SK-N-SH (cell line): Measurements from ENCODE around the gene VAMP3. TPM values are rescaled to one million over a fixed set of nuclear protein-coding genes. Genes with fewer than 3 reads are reported as not detected.

Source experiments
- CTCF ChIA-PET: fragments of 300-600, 350-600 bp; formaldehyde crosslinking; extraction: SDS; loops from one replicate; lab custom pipeline; 2021; lab: Yijun Ruan, JAX
- POLR2A ChIA-PET: fragments of 350-600 bp; sonication (Branson Sonifier 250); formaldehyde crosslinking; extraction: SDS; loops from one replicate; lab custom pipeline; 2020; ENCODE audit warnings: antibody characterized with exemption, inconsistent platforms; lab: Yijun Ruan, JAX
- DNase-seq: peaks from one replicate; pipeline ENCODE4 v3.0.0; 2012
- H2AFZ ChIP-seq: fragments of 200-600 bp; sonication (generic); 2 replicates; pipeline ENCODE4 v1.8.1; 2016; ENCODE audit warnings: antibody characterized with exemption, mild to moderate bottlenecking, low read depth
- H3F3A ChIP-seq: fragments of 200-600 bp; sonication (generic); replicated peaks from 2 replicates; pipeline ENCODE3; 2016; ENCODE audit warnings: antibody characterized with exemption, mild to moderate bottlenecking; ENCODE audit not compliant: insufficient read depth
- H3K27ac ChIP-seq, 2 experiments: fragments of 200-500 bp in 1 of 2; fragments of 200-600 bp in 1 of 2; sonication (Bioruptor generic) in 1 of 2; sonication (generic), shearing (Covaris generic) in 1 of 2; 2 replicates each; pipeline versions ENCODE4 v1.5.1 to v1.6.1; 2014 to 2016; ENCODE audit warnings: low read depth in 2 of 2, inconsistent platforms in 1 of 2, low read length in 1 of 2, mild to moderate bottlenecking in 1 of 2, mixed read lengths in 1 of 2
- H3K27me3 ChIP-seq: fragments of 200-600 bp; sonication (generic), shearing (Covaris generic); 2 replicates; pipeline ENCODE4 v1.6.1; 2016; ENCODE audit warnings: mixed run types; ENCODE audit not compliant: insufficient read depth
- H3K36me3 ChIP-seq, 2 experiments: fragments of 200-500 bp in 1 of 2; fragments of 200-600 bp in 1 of 2; sonication (Bioruptor generic) in 1 of 2; sonication (generic) in 1 of 2; replicated peaks in 1 of 2; 2 replicates each; pipeline versions ENCODE3 to v1.5.1; 2014 to 2016; ENCODE audit warnings: low read length in 1 of 2, mild to moderate bottlenecking in 1 of 2; ENCODE audit not compliant: insufficient read depth in 2 of 2, control insufficient read depth in 1 of 2
- H3K4me1 ChIP-seq, 2 experiments: fragments of 200-500 bp in 1 of 2; fragments of 200-600 bp in 1 of 2; sonication (Bioruptor generic) in 1 of 2; sonication (generic), shearing (Covaris generic) in 1 of 2; 2 replicates each; pipeline versions ENCODE4 v1.5.1 to v1.6.1; 2014 to 2016; ENCODE audit warnings: low read depth in 1 of 2, low read length in 1 of 2, mixed run types in 1 of 2; ENCODE audit not compliant: insufficient read depth in 2 of 2, control insufficient read depth in 1 of 2
- H3K4me2 ChIP-seq: fragments of 200-600 bp; sonication (generic), shearing (Covaris generic); 2 replicates; pipeline ENCODE4 v1.6.1; 2017; ENCODE audit warnings: mixed run types
- H3K4me3 ChIP-seq, 2 experiments: fragments of 200-500 bp in 1 of 2; fragments of 200-600 bp in 1 of 2; sonication (Bioruptor generic) in 1 of 2; sonication (generic), shearing (Covaris generic) in 1 of 2; 2 replicates each; pipeline versions ENCODE4 v1.5.1 to v1.8.1; 2014 to 2016; ENCODE audit warnings: low read depth in 2 of 2, inconsistent platforms in 1 of 2, low read length in 1 of 2, mild to moderate bottlenecking in 1 of 2, mixed read lengths in 1 of 2, moderate library complexity in 1 of 2
- H3K79me2 ChIP-seq: fragments of 200-600 bp; sonication (generic); 2 replicates; pipeline ENCODE4 v1.8.1; 2017; ENCODE audit warnings: mild to moderate bottlenecking; ENCODE audit not compliant: insufficient read depth
- H3K9ac ChIP-seq: fragments of 200-600 bp; sonication (generic); 2 replicates; pipeline ENCODE4 v1.6.1; 2017; ENCODE audit warnings: mixed run types
- H3K9me2 ChIP-seq: fragments of 200-600 bp; sonication (generic); 2 replicates; pipeline ENCODE4 v1.6.1; 2017; ENCODE audit warnings: mixed run types
- H3K9me3 ChIP-seq: fragments of 200-600 bp; sonication (generic); 2 replicates; pipeline ENCODE4 v1.6.1; 2017; ENCODE audit warnings: mixed run types, mild to moderate bottlenecking, moderate library complexity
- H4K20me1 ChIP-seq: fragments of 200-600 bp; sonication (generic); 2 replicates; pipeline ENCODE4 v1.6.1; 2017; ENCODE audit warnings: mild to moderate bottlenecking, mixed run types; ENCODE audit not compliant: insufficient read depth
- FOXJ3 ChIP-seq: sonication (generic); formaldehyde crosslinking; IDR thresholded peaks from 2 replicates; pipeline ENCODE4 v1.5.1; 2020; ENCODE audit warnings: mild to moderate bottlenecking, missing genetic modification reagents
- FOXM1 ChIP-seq: IDR thresholded peaks from 2 replicates; pipeline ENCODE4 v1.4.0; 2012; ENCODE audit warnings: low read depth, mild to moderate bottlenecking
- MXI1 ChIP-seq: IDR thresholded peaks from 2 replicates; pipeline ENCODE4 v1.6.1; 2012; ENCODE audit warnings: mild to moderate bottlenecking, low read depth, low read length, improper control_type of control experiment
- NFIC ChIP-seq: IDR thresholded peaks from 2 replicates; pipeline ENCODE4 v1.4.0; 2012; ENCODE audit warnings: borderline replicate concordance
- RAD21 ChIP-seq: IDR thresholded peaks from 2 replicates; pipeline ENCODE4 v1.6.1; 2012; ENCODE audit warnings: mild to moderate bottlenecking, low read length
- RCOR1 ChIP-seq: fragments of 150-350 bp; IDR thresholded peaks from 2 replicates; pipeline ENCODE4 v1.6.1; 2017; ENCODE audit warnings: antibody characterized with exemption, low read length
- RXRA ChIP-seq: IDR thresholded peaks from 2 replicates; pipeline ENCODE4 v1.4.0; 2012; ENCODE audit warnings: low read depth, mild to moderate bottlenecking, borderline replicate concordance
- SIN3A ChIP-seq: IDR thresholded peaks from 2 replicates; pipeline ENCODE4 v1.6.1; 2012; ENCODE audit warnings: low read depth, mild to moderate bottlenecking, low read length, moderate library complexity, borderline replicate concordance
- SMC3 ChIP-seq: IDR thresholded peaks from 2 replicates; pipeline ENCODE4 v1.6.1; 2012; ENCODE audit warnings: low read depth, low read length, improper control_type of control experiment
- TAF1 ChIP-seq: IDR thresholded peaks from 2 replicates; pipeline ENCODE4 v1.6.1; 2012; ENCODE audit warnings: low read depth, mild to moderate bottlenecking, low read length, moderate library complexity, borderline replicate concordance
- TCF12 ChIP-seq: IDR thresholded peaks from 2 replicates; pipeline ENCODE4 v1.4.0; 2012
- TEAD4 ChIP-seq: IDR thresholded peaks from 2 replicates; pipeline ENCODE4 v1.4.0; 2012; ENCODE audit warnings: mild to moderate bottlenecking, borderline replicate concordance; ENCODE audit not compliant: insufficient read depth
- whole genome bisulfite sequencing: methylation state at CpG from one replicate; pipeline ENCODE4 v1.1.6; 2017; ENCODE audit warnings: low lambda C conversion rate; 5-methylcytosine and 5-hydroxymethylcytosine counted together
- polyA plus RNA-seq, 3 experiments: library from polyadenylated mRNA; depleted of rRNA; stranded (reverse); fragments of >200 nt; gene quantifications; 2 replicates each; pipeline ENCODE4 v1.2.3, GENCODE V29; 2012
- TF ChIP-seq, protein P1 (sequence below): IDR thresholded peaks from 2 replicates; pipeline ENCODE4 v1.6.1; 2012; ENCODE audit warnings: mild to moderate bottlenecking, low read depth, low read length, moderate library complexity
- TF ChIP-seq, protein P2 (sequence below): IDR thresholded peaks from 2 replicates; pipeline ENCODE4 v1.4.0; 2012; ENCODE audit warnings: low read depth
- TF ChIP-seq, protein P3 (sequence below): fragments of 200-600 bp; sonication (generic); IDR thresholded peaks from 2 replicates; pipeline ENCODE4 v1.6.1; 2017; ENCODE audit warnings: antibody characterized with exemption, mild to moderate bottlenecking, moderate library complexity
- TF ChIP-seq, protein P4 (sequence below): fragments of 150-350 bp; IDR thresholded peaks from 2 replicates; pipeline ENCODE4 v1.6.1; 2017; ENCODE audit warnings: antibody characterized with exemption, low read length, low read depth, borderline replicate concordance

Gene VAMP3
- polyA plus RNA-seq, 1 of the 3 experiments (the other 2 are of a cell fraction) = 96.4 TPM

DNA sequence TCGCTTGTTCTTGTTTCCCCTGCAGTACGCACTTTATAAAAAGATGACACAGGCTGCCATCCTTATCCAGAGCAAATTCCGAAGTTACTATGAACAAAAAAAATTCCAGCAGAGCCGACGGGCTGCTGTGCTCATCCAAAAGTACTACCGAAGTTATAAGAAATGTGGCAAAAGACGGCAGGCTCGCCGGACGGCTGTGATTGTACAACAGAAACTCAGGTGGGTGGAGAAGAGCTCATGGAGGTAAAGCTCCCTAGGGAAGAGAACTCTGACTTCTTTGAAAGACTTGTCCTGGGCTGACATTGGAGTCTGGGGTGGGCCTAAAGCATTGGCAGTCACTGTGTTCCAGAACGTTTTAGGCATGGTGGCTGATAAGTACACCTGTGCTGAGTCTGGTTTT is 19.9 kb upstream of the VAMP3 start (continued):
- no peak for TF ChIP-seq NFIC

GRCh38 chr1:7752512-7753417 is 18.3 kb upstream of the VAMP3 start:
- no peaks in the 10 kb centered on the region for H3K27me3 ChIP-seq
- CTCF ChIA-PET = interaction anchor here (0.6 to 20.9 kb wide), 42 partner anchors 9 to 668 kb away, joined by 3 to 739 read pairs (median 5); partner anchors contain the start of genes PER3 and VAMP3
- H3K4me1 ChIP-seq = peaks cover 0 to 17% of the 10 kb centered on the region in 2 experiments; a peak in 2 of 4 replicates
- H4K20me1 ChIP-seq = no peaks in the 10 kb centered on the region
- no peaks in the 10 kb centered on the region for H3K9me3 ChIP-seq
- no peak overlapping the region; a peak in 3 of 4 replicates for H3K4me3 ChIP-seq
- 35% methylated on average over 18 of the region's 18 CpGs for WGBS
- no peaks in the 10 kb centered on the region for H3F3A ChIP-seq
- peaks cover 0 to 2% of the 10 kb centered on the region in 2 experiments for H3K36me3 ChIP-seq
- TF ChIP-seq SIN3A (no peak), MXI1 (peak; percentile 53; the same call in 1 of the 2 replicates), TAF1 (no peak), RCOR1 (no peak), RXRA (no peak), TEAD4 (no peak), TCF12 (no peak), NFIC (no peak), FOXM1 (no peak), RAD21 (peak; percentile 91), FOXJ3 (CRISPR knock-in tag) (no peak), SMC3 (peak; percentile 86)
- TF ChIP-seq, protein P1, sequence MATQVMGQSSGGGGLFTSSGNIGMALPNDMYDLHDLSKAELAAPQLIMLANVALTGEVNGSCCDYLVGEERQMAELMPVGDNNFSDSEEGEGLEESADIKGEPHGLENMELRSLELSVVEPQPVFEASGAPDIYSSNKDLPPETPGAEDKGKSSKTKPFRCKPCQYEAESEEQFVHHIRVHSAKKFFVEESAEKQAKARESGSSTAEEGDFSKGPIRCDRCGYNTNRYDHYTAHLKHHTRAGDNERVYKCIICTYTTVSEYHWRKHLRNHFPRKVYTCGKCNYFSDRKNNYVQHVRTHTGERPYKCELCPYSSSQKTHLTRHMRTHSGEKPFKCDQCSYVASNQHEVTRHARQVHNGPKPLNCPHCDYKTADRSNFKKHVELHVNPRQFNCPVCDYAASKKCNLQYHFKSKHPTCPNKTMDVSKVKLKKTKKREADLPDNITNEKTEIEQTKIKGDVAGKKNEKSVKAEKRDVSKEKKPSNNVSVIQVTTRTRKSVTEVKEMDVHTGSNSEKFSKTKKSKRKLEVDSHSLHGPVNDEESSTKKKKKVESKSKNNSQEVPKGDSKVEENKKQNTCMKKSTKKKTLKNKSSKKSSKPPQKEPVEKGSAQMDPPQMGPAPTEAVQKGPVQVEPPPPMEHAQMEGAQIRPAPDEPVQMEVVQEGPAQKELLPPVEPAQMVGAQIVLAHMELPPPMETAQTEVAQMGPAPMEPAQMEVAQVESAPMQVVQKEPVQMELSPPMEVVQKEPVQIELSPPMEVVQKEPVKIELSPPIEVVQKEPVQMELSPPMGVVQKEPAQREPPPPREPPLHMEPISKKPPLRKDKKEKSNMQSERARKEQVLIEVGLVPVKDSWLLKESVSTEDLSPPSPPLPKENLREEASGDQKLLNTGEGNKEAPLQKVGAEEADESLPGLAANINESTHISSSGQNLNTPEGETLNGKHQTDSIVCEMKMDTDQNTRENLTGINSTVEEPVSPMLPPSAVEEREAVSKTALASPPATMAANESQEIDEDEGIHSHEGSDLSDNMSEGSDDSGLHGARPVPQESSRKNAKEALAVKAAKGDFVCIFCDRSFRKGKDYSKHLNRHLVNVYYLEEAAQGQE = no peak
- TF ChIP-seq, protein P2, sequence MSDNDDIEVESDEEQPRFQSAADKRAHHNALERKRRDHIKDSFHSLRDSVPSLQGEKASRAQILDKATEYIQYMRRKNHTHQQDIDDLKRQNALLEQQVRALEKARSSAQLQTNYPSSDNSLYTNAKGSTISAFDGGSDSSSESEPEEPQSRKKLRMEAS = no peak
- TF ChIP-seq, protein P3, sequence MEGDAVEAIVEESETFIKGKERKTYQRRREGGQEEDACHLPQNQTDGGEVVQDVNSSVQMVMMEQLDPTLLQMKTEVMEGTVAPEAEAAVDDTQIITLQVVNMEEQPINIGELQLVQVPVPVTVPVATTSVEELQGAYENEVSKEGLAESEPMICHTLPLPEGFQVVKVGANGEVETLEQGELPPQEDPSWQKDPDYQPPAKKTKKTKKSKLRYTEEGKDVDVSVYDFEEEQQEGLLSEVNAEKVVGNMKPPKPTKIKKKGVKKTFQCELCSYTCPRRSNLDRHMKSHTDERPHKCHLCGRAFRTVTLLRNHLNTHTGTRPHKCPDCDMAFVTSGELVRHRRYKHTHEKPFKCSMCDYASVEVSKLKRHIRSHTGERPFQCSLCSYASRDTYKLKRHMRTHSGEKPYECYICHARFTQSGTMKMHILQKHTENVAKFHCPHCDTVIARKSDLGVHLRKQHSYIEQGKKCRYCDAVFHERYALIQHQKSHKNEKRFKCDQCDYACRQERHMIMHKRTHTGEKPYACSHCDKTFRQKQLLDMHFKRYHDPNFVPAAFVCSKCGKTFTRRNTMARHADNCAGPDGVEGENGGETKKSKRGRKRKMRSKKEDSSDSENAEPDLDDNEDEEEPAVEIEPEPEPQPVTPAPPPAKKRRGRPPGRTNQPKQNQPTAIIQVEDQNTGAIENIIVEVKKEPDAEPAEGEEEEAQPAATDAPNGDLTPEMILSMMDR = peak; percentile 75
- TF ChIP-seq, protein P4, sequence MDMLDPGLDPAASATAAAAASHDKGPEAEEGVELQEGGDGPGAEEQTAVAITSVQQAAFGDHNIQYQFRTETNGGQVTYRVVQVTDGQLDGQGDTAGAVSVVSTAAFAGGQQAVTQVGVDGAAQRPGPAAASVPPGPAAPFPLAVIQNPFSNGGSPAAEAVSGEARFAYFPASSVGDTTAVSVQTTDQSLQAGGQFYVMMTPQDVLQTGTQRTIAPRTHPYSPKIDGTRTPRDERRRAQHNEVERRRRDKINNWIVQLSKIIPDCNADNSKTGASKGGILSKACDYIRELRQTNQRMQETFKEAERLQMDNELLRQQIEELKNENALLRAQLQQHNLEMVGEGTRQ = no peak
- peak overlapping the region; percentile 51; the same call in 1 of the 2 replicates for H3K4me2 ChIP-seq
- peak overlapping the region in 1 of 2 experiments; percentile 77; a peak in 2 of 4 replicates for H3K27ac ChIP-seq
- peak overlapping the region; percentile 19; the same call in 1 of the 2 replicates for H3K9ac ChIP-seq
- POLR2A ChIA-PET = interaction anchor here (1.2 to 5.4 kb wide), 3 partner anchors 71 to 84 kb away, joined by 3 to 66 read pairs (median 5); no protein-coding TSS in a partner anchor
- peak overlapping the region; percentile 89 for H2AFZ ChIP-seq
- H3K9me2 ChIP-seq = no peaks in the 10 kb centered on the region
- H3K79me2 ChIP-seq = no peaks in the 10 kb centered on the region
- peak; percentile 62 for DNase-seq
